Heart left ventricle (tissue), 16 donors: ENCODE data around the gene ZNF618. TPM values are rescaled to one million over a fixed set of nuclear protein-coding genes. Genes with fewer than 3 reads are reported as not detected.

Source experiments
- ATAC-seq, 4 donors: fragments of 200-7000 bp; cut with Tn5 transposase; one replicate each; pipeline ENCODE4 v1.9.1; 2020 to 2022; ENCODE audit warnings: moderate library complexity in 4 of 4, mild to moderate bottlenecking in 3 of 4, moderate number of reproducible peaks in 1 of 4
- DNase-seq, 5 donors: peaks; one replicate each; pipeline ENCODE4 v3.0.0-alpha.2; 2020
- H3K27ac ChIP-seq, 12 donors: fragments of 200-600 bp; sonication (generic) in 4 of 12; one replicate each; pipeline versions ENCODE4 v1.5.0 to v1.8.0; 2016 to 2022; ENCODE audit warnings: mild to moderate bottlenecking in 2 of 12
- H3K27me3 ChIP-seq, 9 donors: fragments of 200-600 bp; sonication (generic) in 2 of 9; one replicate each; pipeline versions ENCODE4 v1.5.1 to v1.8.0; 2016 to 2022; ENCODE audit warnings: mild to moderate bottlenecking in 3 of 9
- H3K36me3 ChIP-seq, 9 donors: fragments of 200-600 bp; sonication (generic) in 2 of 9; one replicate each; pipeline versions ENCODE4 v1.5.0 to v1.8.0; 2018 to 2022; ENCODE audit warnings: mild to moderate bottlenecking in 2 of 9
- H3K4me1 ChIP-seq, 12 donors: fragments of 200-600 bp; sonication (generic) in 4 of 12; one replicate each; pipeline versions ENCODE4 v1.5.0 to v1.8.0; 2016 to 2022; ENCODE audit warnings: mild to moderate bottlenecking in 3 of 12
- H3K4me3 ChIP-seq, 12 donors: fragments of 200-600 bp; sonication (generic) in 4 of 12; one replicate each; pipeline versions ENCODE4 v1.5.0 to v1.8.0; 2017 to 2022; ENCODE audit warnings: mild to moderate bottlenecking in 9 of 12, moderate library complexity in 4 of 12
- H3K9me3 ChIP-seq, 12 donors: fragments of 200-600 bp; sonication (generic) in 4 of 12; one replicate each; pipeline versions ENCODE4 v1.5.0 to v1.8.0; 2016 to 2022; ENCODE audit warnings: mild to moderate bottlenecking in 1 of 12
- CTCF ChIP-seq, 12 donors: fragments of 200-600 bp; sonication (generic) in 4 of 12; IDR thresholded peaks; one replicate each; pipeline versions ENCODE4 v1.5.0 to v1.8.0; 2018 to 2022; ENCODE audit warnings: antibody characterized with exemption in 12 of 12, mild to moderate bottlenecking in 5 of 12
- POLR2A ChIP-seq, 2 donors: fragments of 450-650 bp; IDR thresholded peaks; one replicate each; pipeline ENCODE4 v1.6.1; 2017; ENCODE audit warnings: antibody characterized with exemption in 2 of 2, mild to moderate bottlenecking in 2 of 2, moderate library complexity in 2 of 2
- WGBS, 4 donors: extraction: QIAGEN DNeasy Blood & Tissue Kit in 2 of 4; methylation state at CpG; one replicate each; pipeline versions ENCODE4 v1.1.5 to v1.1.7; 2013 to 2018; 5-methylcytosine and 5-hydroxymethylcytosine counted together
- intact Hi-C, 10 donors: fragments of 100-400 bp; cut with DNase I; formaldehyde crosslinking; loops; one replicate each; pipeline versions ENCODE4 v1.11.1 to v1.14.2; 2022
- polyA plus RNA-seq, 2 donors: library from polyadenylated mRNA; stranded (reverse); fragments of 200-250 nt; gene quantifications; one replicate each; pipeline ENCODE4 v1.2.3, GENCODE V29; 2013
- total RNA-seq, 9 donors: library from RNA; depleted of rRNA in 2 of 9; stranded (reverse); fragments of >200 nt in 2 of 9; fragmentation: NEBNext Ultra II Directional in 3 of 9; extraction: Animal tissue kit (Norgen Biotek cat#: 25700) in 3 of 9; gene quantifications; one replicate each; pipeline versions ENCODE4 v1.1.0 to v1.2.4, GENCODE V29; 2016 to 2023
- donor health status: ischemic (EF 13 %, LVEDD 7.1; RV severe dilation, severe dysfunction).
- donor health status: healthy with polysubstance abuse.
- donor health status: DM: no; HTN: yes; CAD: no.
- donor health status: DM: no; HTN: no; CAD: no.
- donor health status: ischemic (EF 25% LVEDD 6.9; RV normal size, moderate dysfunction).
- donor health status: ischemic (EF 25% LVEDD 5.7; RV mildly dilated, moderate dysfunction).
- donor health status: healthy.
- donor health status: DM: yes; HTN: yes; CAD: no.
- donor health status: ischemic (EF 35%, LVEDD 5.7; RV mildly dilated, moderate dysfunction).
- donor health status: nonischemic (EF 11% LVEDD 7.7; RV severe dilation, severe dysfunction).
- donor health status: DM: yes; HTN: yes; CAD: no.
- donor health status: PGD.
- donor health status: ischemic (EF 29% LVEDD 5.4; RV normal size, mild dysfunction).
- donor health status: nonischemic (EF 23%, LVEDD 6.1; RV moderate dilation, normal function).

ZNF618 gene
- total and polyA plus RNA-seq, 11 donors: 0.81 to 4.2 (median 1.7) TPM

- no peaks in the 10 kb centered on the region for H3K27me3 ChIP-seq
- no peak overlapping the region for H3K4me3 ChIP-seq
- H3K36me3 ChIP-seq: no peaks in the 10 kb centered on the region
- peaks cover 0 to 26% (median 6%) of the 10 kb centered on the region in 12 donors for H3K9me3 ChIP-seq
- TF ChIP-seq CTCF (IDR thresholded peaks at IDR 0.05) (no peak), POLR2A (IDR thresholded peaks at IDR 0.05) (no peak)
- peaks cover 0 to 6% (median 0%) of the 10 kb centered on the region in 12 donors for H3K4me1 ChIP-seq
- 95 to 98% (median 98%) methylated on average over 4 of the region's 4 CpGs for WGBS, 4 donors
- intact Hi-C loops: no loop called here
- DNase-seq: no peak
- H3K27ac ChIP-seq: no peak overlapping the region
- ATAC-seq: no peak
Observed at GRCh38 chr9:113898596-113898995, 22.5 kb downstream of the ZNF618 start.

GRCh38 chr9:113899205-113899604, 23.1 kb downstream of the ZNF618 start:
- ATAC-seq (no peak), DNase-seq (no peak)
- 95 to 97% (median 96%) methylated on average over 6 of the region's 6 CpGs for WGBS, 4 donors
- no peak overlapping the region for H3K27ac ChIP-seq
- peaks cover 0 to 32% (median 10%) of the 10 kb centered on the region in 12 donors for H3K9me3 ChIP-seq
- no peak overlapping the region for H3K4me3 ChIP-seq
- no peak for TF ChIP-seq CTCF (IDR thresholded peaks at IDR 0.05)
- TF ChIP-seq POLR2A (IDR thresholded peaks at IDR 0.05): no peak
- no peaks in the 10 kb centered on the region for H3K36me3 ChIP-seq
- H3K27me3 ChIP-seq: no peaks in the 10 kb centered on the region
- intact Hi-C loops: no loop called here
- peaks cover 0 to 6% (median 0%) of the 10 kb centered on the region in 12 donors for H3K4me1 ChIP-seq

- DNase-seq: no peak
- no peak for ATAC-seq
- no peak overlapping the region for H3K4me3 ChIP-seq
- no peaks in the 10 kb centered on the region for H3K27me3 ChIP-seq
- peaks cover 0 to 10% (median 0%) of the 10 kb centered on the region in 12 donors for H3K4me1 ChIP-seq
- intact Hi-C loops: no loop called here
- peaks cover 0 to 34% (median 11%) of the 10 kb centered on the region in 12 donors for H3K9me3 ChIP-seq
- no peak overlapping the region for H3K27ac ChIP-seq
- H3K36me3 ChIP-seq: no peaks in the 10 kb centered on the region
- 85 to 92% (median 91%) methylated on average over 17 of the region's 17 CpGs for WGBS, 4 donors
- TF ChIP-seq CTCF (IDR thresholded peaks at IDR 0.05) (no peak), POLR2A (IDR thresholded peaks at IDR 0.05) (no peak)
Observed at GRCh38 chr9:113901221-113901688, 25.1 kb downstream of the ZNF618 start.

GRCh38 chr9:113903514-113904077, 27.5 kb downstream of the ZNF618 start:
- no peaks in the 10 kb centered on the region for H3K27me3 ChIP-seq
- peaks cover 0 to 26% (median 11%) of the 10 kb centered on the region in 12 donors for H3K9me3 ChIP-seq
- DNase-seq (no peak), ATAC-seq (no peak)
- no peak overlapping the region for H3K4me3 ChIP-seq
- TF ChIP-seq POLR2A (IDR thresholded peaks at IDR 0.05) (no peak), CTCF (IDR thresholded peaks at IDR 0.05) (no peak)
- no peaks in the 10 kb centered on the region for H3K36me3 ChIP-seq
- intact Hi-C loops: no loop called here
- no peak overlapping the region for H3K27ac ChIP-seq
- H3K4me1 ChIP-seq: peaks cover 0 to 12% (median 0%) of the 10 kb centered on the region in 12 donors
- 88 to 91% (median 90%) methylated on average over 4 of the region's 4 CpGs for WGBS, 4 donors
